Measurements from ENCODE around the gene LMAN1.

LMAN1 gene

DNA sequence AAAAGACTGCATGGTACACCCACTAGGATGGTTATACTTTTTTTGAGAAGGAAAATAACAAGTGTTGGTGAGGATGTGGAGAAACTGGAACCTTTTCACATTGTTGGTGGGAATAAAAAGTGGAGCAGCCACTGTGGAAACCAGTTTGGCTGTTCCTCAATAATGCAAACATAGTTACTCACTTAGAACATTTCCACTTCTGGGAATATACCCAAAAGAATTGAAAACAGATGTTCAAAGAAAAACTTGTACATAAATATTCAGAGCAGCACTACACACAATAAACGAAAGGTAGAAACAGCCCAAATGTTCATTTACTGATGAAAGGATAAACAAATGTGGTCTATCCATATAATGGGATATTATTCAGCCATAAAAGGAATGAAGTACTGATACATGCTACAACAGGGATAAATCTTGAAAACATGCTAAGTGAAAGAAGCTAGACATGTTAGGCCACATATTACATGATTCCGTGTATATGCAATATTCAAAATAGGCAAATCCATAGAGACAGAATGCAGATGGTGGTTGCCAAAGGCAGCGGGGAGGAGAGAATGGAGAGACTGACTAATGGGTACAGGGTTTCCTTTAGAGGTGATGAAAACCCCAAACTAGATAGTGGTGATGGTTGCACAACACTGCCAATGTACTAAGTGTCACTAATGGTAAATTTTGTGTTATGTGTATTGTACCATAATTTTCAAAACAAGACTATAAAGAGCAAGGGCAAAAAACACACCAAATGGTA, 20.9 kb upstream of the LMAN1 start:
- Mint-ChIP-seq H3K4me1 (ENCODE audit: low read depth) (peaks cover 44% of the 10 kb centered on the region), H3K27ac (no peak overlapping the region), H3K9me3 (no peaks in the 10 kb centered on the region), H3K4me3 (no peak overlapping the region), H3K36me3 (ENCODE audit: low read depth) (no peaks in the 10 kb centered on the region), H3K27me3 (peaks cover 30% of the 10 kb centered on the region)

DNA sequence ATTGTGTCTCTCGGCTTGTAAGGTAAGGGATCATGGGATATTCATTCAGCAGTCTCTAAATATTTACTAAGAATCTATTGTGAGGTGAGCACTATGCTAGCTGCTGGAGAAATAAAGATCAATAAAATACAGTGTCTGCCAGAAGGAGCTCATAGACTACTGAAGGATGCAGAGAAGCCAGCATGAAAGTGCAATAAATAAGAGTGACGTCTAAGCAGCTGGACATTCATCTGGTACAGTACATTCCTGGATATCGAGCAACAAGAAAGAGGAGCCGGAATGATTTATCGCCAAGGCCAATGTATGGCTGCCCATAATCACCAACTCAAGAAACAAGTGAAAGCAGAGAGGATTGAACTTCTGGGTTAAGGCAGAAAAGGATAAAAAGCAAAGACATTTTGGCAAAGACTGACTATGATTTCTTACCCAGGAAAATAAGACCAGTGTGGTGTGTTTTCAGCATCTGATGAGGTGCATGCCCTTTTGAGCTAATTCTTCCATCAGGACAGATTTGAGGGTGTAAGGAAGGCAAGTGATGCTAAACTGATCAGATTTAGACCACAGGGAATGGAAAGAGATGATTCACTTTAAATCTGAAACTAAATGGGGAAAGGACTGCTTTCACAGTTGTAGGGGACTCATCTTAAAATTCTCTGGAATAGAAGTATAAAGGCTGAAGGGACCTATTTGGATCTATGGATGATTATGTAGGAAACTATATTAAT, 18.7 kb upstream of the LMAN1 start:
- H3K9me3 Mint-ChIP-seq = no peaks in the 10 kb centered on the region
- peaks cover 46% of the 10 kb centered on the region for H3K27me3 Mint-ChIP-seq
- peaks cover 44% of the 10 kb centered on the region for H3K4me1 Mint-ChIP-seq (ENCODE audit: low read depth)
- peak overlapping the region; percentile 81 for H3K27ac Mint-ChIP-seq
- H3K36me3 Mint-ChIP-seq (ENCODE audit: low read depth) = no peaks in the 10 kb centered on the region
- H3K4me3 Mint-ChIP-seq = peak overlapping the region; percentile 21

DNA sequence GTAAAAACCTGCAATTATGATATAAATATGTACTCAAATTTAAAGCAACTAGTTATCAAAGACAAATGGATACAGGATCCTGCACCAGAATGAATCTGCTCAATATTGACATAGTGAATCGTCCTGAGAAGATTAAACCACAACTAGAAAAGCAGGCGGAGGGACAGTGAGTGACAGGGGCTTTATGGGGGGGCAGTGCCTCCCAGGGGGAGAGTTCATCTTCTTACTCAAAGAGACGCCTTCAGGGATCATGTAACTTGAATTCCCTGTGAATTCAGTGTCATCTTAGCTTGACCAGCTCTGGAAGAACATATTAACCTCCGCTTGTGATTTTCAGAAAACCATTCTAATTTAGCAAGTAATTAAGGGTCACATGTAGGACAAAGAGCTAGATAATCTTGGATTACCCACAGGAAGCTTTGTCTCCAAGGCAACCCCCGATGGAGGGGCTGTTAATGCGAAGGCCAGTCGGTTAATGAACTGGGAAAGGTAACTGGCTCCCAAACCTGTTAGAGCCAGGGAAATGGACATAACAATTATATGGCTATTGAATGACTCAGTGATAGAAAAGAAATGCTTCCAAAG, 17.4 kb upstream of the LMAN1 start:
- H3K27ac Mint-ChIP-seq = no peak overlapping the region
- H3K9me3 Mint-ChIP-seq = no peaks in the 10 kb centered on the region
- peaks cover 48% of the 10 kb centered on the region for H3K27me3 Mint-ChIP-seq
- no peak overlapping the region for H3K4me3 Mint-ChIP-seq
- peaks cover 44% of the 10 kb centered on the region for H3K4me1 Mint-ChIP-seq (ENCODE audit: low read depth)
- H3K36me3 Mint-ChIP-seq (ENCODE audit: low read depth) = no peaks in the 10 kb centered on the region

DNA sequence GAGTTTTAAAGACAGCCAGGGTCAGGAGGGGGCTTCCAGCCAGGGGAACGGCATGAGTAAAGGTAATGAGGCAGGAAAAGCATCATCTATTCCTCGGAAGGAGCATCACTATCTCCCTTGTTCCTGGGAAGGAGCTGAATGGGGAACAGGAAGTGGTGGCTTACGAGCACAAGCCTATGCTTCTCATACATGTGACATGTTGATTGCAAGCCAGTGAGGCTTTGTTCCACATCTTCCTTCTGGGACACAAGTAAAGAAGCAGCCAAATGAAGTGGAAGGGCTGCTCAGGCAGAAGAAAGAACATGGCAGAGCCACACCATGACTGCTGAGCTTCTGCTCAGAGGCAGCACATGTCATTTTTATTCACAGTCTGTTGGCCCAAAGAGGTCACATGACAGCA, 15.1 kb upstream of the LMAN1 start:
- H3K9me3 Mint-ChIP-seq = no peaks in the 10 kb centered on the region
- H3K4me1 Mint-ChIP-seq (ENCODE audit: low read depth) = peaks cover 26% of the 10 kb centered on the region
- H3K27ac Mint-ChIP-seq = no peak overlapping the region
- H3K27me3 Mint-ChIP-seq = peaks cover 39% of the 10 kb centered on the region
- H3K36me3 Mint-ChIP-seq (ENCODE audit: low read depth) = no peaks in the 10 kb centered on the region
- H3K4me3 Mint-ChIP-seq = no peak overlapping the region

DNA sequence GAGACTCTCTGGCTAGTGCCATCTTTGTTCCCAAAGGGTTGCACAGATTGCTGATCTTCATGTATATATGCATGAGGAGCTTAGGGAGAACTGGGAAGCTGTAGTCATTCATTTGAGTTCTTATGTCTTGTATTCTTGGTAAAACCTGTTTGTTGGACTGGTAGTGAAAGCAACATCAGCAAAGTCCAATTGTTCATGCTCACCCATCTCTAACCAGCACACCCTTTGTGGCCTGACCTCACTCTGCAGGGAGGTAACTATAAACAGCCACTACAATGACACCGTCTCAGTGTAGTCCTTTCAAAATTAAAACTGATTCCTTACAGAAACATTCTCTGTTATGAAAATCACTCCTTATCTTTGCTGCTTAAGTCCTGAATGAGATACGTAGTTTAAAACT, 13.9 kb upstream of the LMAN1 start:
- Mint-ChIP-seq H3K4me1 (ENCODE audit: low read depth) (peaks cover 15% of the 10 kb centered on the region), H3K27ac (no peak overlapping the region), H3K4me3 (no peak overlapping the region), H3K36me3 (ENCODE audit: low read depth) (no peaks in the 10 kb centered on the region), H3K9me3 (no peaks in the 10 kb centered on the region), H3K27me3 (peaks cover 37% of the 10 kb centered on the region)

DNA sequence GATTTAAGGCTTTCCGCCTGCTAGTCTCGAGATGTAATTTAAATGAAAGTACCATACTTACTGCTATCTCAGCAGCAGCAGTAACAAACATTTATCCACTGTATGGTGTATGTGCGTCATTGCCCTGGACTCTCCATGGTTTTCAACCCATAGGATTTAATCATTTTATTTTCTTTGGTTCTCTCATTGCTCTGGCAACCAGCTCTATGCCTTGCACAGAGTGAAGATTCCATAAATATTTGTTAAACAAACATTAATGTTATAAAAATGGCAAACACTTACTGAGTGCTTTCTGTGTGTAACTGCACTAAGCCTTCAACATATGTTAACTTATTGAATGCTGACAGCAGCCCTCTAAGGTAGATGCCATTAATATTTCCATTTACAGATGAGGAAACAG, 1.3 kb upstream of the LMAN1 start:
- Mint-ChIP-seq H3K9me3 (no peaks in the 10 kb centered on the region), H3K36me3 (ENCODE audit: low read depth) (peaks cover 20% of the 10 kb centered on the region), H3K27me3 (peaks cover 11% of the 10 kb centered on the region), H3K4me3 (peak overlapping the region; percentile 77), H3K27ac (no peak overlapping the region), H3K4me1 (ENCODE audit: low read depth) (peaks cover 35% of the 10 kb centered on the region)

DNA sequence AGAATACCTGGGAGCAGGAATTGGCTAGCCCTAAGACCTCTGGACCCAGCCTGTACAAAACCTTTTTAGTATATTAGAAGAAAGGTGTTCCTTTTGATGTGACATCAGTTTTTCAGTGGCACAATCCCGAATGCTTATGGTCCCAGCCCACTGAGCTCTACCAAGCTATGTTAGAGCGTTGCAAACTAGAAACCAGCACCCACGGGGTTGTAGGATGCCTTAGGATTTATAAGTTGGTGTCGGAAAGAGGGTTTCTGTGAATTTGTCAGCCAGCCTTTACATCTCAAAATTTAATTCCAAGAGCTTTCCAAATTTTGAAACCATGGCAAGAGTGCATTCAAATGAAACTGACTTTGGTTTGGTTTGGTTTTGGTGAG, 499 bp upstream of the LMAN1 start:
- peaks cover 43% of the 10 kb centered on the region for H3K4me1 Mint-ChIP-seq (ENCODE audit: low read depth)
- peak overlapping the region; percentile 52 for H3K27ac Mint-ChIP-seq
- H3K4me3 Mint-ChIP-seq = peak overlapping the region; percentile 77
- H3K27me3 Mint-ChIP-seq = peaks cover 11% of the 10 kb centered on the region
- H3K9me3 Mint-ChIP-seq = no peaks in the 10 kb centered on the region
- peaks cover 28% of the 10 kb centered on the region for H3K36me3 Mint-ChIP-seq (ENCODE audit: low read depth)

DNA sequence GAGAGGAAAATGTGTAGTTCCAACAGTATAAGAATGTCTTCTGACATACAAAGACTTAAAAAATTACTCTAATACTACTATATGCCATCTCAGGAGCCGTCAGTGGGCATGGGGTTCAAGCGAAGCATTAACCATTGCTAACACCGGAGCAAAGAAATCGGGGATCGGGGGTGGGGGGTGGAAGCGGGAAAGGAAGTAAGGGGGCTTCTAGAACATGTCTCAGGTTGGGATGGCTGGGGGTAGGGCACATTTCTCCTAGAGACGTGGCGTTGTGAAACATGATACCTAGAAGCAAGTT, 702 bp downstream of the LMAN1 start:
- peaks cover 37% of the 10 kb centered on the region for H3K36me3 Mint-ChIP-seq (ENCODE audit: low read depth)
- peaks cover 45% of the 10 kb centered on the region for H3K4me1 Mint-ChIP-seq (ENCODE audit: low read depth)
- peak overlapping the region; percentile 99 for H3K27ac Mint-ChIP-seq
- H3K4me3 Mint-ChIP-seq = peak overlapping the region; percentile 98
- H3K9me3 Mint-ChIP-seq = no peaks in the 10 kb centered on the region
- peaks cover 2% of the 10 kb centered on the region for H3K27me3 Mint-ChIP-seq

DNA sequence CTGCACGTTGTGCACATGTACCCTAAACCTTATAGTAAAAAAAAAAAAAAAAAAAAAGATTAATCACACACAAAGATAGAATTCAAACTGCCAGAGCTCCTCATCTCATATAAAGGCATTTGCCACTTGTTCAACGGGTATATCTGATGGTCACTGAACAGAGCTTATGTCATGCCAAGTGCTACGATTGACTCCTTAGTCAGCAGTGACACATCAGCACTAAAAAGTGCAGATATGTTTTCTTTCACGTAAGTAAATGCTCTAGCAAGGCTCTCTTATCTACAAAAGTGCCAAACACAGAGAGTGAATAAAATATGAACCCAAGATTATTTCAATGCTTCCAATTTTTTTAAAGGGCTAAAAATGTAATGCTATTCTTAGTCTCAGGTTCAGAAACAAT, 1.1 kb downstream of the LMAN1 start:
- no peaks in the 10 kb centered on the region for H3K27me3 Mint-ChIP-seq
- no peaks in the 10 kb centered on the region for H3K9me3 Mint-ChIP-seq
- peak overlapping the region; percentile 98 for H3K4me3 Mint-ChIP-seq
- H3K36me3 Mint-ChIP-seq (ENCODE audit: low read depth) = peaks cover 42% of the 10 kb centered on the region
- peak overlapping the region; percentile 99 for H3K27ac Mint-ChIP-seq
- peaks cover 45% of the 10 kb centered on the region for H3K4me1 Mint-ChIP-seq (ENCODE audit: low read depth)

DNA sequence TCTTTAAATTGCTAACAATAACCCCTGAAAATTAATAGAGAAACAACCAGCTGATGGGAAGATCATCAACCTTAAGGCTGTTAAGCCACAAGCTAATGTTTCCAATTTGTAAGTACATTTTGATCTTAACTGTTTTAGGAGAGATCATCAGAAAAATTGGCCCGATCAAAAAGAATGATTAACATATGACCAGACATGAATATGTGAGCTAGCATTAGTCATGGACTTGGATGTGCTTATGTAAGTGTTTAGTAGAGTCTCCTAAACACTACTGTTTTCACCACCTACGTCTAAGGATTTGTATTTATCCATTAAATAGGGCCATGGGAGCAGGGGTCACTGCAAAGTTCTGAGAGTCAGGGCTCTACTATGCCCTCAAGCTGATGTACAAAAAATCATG, 4.3 kb downstream of the LMAN1 start:
- Mint-ChIP-seq H3K4me3 (no peak overlapping the region), H3K27ac (no peak overlapping the region), H3K27me3 (no peaks in the 10 kb centered on the region), H3K4me1 (ENCODE audit: low read depth) (peaks cover 41% of the 10 kb centered on the region), H3K36me3 (ENCODE audit: low read depth) (peaks cover 68% of the 10 kb centered on the region), H3K9me3 (no peaks in the 10 kb centered on the region)

DNA sequence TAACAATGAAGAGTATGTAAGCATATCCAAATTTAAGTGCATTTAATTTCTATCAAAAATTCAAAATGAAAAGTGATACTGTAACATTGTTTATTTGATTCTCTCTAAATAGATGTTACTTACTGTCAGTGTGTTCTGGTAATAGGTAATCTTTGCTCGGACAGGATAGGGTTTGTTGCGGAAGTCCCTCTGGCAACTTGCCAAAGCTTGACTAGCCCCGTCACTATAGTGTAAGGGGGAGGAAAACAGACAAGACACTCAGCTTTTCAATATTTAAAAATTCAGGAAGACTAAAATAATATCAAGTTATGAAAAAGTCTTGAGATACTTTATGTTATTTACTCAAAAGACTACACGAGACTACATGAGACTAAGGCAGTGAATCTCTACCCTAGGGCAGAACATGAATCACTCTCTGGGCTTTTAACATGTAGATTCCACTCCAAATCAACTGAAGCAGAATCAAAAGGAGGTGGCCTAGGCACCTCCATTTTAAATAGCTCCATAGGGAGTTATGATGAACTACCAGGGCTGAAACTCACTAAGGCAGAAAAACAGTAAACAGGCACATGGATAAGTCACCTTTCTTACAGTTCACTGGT, 5.9 kb downstream of the LMAN1 start:
- Mint-ChIP-seq H3K4me1 (ENCODE audit: low read depth) (peaks cover 45% of the 10 kb centered on the region), H3K27me3 (no peaks in the 10 kb centered on the region), H3K4me3 (no peak overlapping the region), H3K27ac (no peak overlapping the region), H3K36me3 (ENCODE audit: low read depth) (peaks cover 83% of the 10 kb centered on the region), H3K9me3 (no peaks in the 10 kb centered on the region)

DNA sequence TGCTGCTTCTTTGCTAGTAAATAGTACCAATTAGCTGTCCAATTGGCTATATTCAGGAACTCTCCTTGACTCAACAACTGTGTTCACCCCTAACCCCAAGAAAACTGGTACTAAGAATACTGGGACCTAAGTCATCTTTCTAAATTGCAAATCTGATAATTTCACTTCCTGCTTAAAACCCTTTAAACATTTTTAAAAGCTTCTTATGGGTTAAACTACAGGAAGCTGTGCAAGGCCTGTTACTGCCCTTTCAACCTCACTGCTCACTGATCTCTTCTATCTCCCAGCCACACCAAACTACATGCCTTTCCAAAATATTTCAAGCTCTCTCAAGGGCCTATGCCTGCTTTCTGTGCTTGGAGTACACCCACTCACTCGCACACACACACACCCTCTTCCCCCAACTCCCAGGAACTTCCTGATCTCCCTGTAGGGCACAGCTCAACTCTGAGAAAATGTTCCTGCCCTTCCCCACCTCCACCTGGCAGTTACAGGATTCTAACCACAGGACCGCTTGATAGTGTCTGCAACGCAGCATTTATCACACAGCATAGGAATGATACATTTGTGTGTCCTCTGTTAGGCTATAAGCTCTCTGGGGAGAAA, 6.7 kb downstream of the LMAN1 start:
- Mint-ChIP-seq H3K27me3 (no peaks in the 10 kb centered on the region), H3K36me3 (ENCODE audit: low read depth) (peaks cover 86% of the 10 kb centered on the region), H3K9me3 (no peaks in the 10 kb centered on the region), H3K4me3 (no peak overlapping the region), H3K4me1 (ENCODE audit: low read depth) (peaks cover 38% of the 10 kb centered on the region), H3K27ac (peak overlapping the region; percentile 28)

DNA sequence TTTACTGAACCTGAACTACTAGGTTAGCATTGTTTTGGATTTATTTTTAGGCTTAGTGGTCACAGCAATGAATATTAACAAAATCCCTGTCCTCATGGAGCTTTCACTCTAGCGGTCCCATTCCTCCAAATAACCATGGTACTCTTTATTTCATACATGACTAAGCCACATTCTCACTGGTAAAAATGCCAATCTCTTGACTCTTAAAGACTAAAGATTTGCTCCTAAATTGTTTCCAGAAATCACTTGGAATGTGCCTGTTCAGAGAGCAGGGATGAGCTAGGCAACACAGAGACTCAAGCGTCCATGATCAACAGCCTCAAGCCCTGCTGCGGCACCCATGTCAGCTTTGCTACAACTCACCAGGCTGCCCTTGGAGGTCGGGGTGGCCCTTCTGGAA, 13.5 kb downstream of the LMAN1 start:
- Mint-ChIP-seq H3K36me3 (ENCODE audit: low read depth) (peaks cover 80% of the 10 kb centered on the region), H3K4me1 (ENCODE audit: low read depth) (peaks cover 50% of the 10 kb centered on the region), H3K27me3 (no peaks in the 10 kb centered on the region), H3K9me3 (peaks cover 20% of the 10 kb centered on the region), H3K4me3 (no peak overlapping the region), H3K27ac (no peak overlapping the region)

DNA sequence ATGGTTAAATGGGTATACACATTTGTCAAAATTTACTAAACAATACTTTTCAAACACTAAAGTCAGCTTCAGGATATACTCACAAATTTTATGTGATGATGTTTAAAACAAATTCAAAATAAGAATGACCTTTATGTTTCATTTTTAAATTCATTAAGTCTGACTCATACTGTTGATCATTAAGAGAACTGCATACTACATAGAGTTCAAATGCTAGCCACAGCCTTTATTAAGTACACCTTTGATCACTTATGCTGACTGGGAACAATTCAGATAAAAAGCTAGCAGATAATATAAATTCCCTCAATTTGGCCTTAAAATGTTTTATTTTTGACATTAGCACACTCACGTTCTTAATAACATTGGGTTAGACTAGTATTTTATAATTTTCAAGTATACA, 14.1 kb downstream of the LMAN1 start:
- H3K4me1 Mint-ChIP-seq (ENCODE audit: low read depth) = peaks cover 55% of the 10 kb centered on the region
- H3K4me3 Mint-ChIP-seq = no peak overlapping the region
- peaks cover 85% of the 10 kb centered on the region for H3K36me3 Mint-ChIP-seq (ENCODE audit: low read depth)
- H3K9me3 Mint-ChIP-seq = peaks cover 20% of the 10 kb centered on the region
- no peak overlapping the region for H3K27ac Mint-ChIP-seq
- H3K27me3 Mint-ChIP-seq = no peaks in the 10 kb centered on the region

DNA sequence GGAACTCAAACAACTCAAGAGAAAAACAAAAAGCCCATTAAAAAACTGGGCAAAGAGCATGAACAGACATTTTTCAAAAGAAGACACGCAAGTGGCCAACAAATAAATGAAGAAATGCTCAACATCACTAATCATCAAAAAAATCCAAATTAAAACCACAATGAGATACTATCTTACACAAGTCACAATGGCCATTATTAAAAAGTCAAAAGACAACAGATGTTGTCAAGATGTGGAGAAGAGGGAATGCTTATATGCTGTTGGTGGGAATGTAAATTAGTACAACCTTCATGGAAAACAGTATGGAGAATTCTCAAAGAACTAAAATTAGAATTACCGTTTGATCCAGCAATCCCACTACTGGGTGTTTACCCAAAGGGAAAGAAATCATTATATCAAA, 15.1 kb downstream of the LMAN1 start:
- H3K36me3 Mint-ChIP-seq (ENCODE audit: low read depth) = peaks cover 87% of the 10 kb centered on the region
- no peaks in the 10 kb centered on the region for H3K27me3 Mint-ChIP-seq

More for the DNA sequence above, 15.1 kb downstream of the LMAN1 start:
- no peak overlapping the region for H3K4me3 Mint-ChIP-seq
- no peak overlapping the region for H3K27ac Mint-ChIP-seq
- peaks cover 56% of the 10 kb centered on the region for H3K4me1 Mint-ChIP-seq (ENCODE audit: low read depth)
- H3K9me3 Mint-ChIP-seq = peaks cover 20% of the 10 kb centered on the region
